Epidermal melanocyte (primary cell): Measurements from ENCODE around the gene GRIP1.
"Not testable (repeated sequence)": the region's sequence is repeated elsewhere in the genome, so short reads cannot be mapped to it uniquely, and the experiment has no call there.

Experiments
- DNase-seq: peaks from one replicate; pipeline ENCODE4 v3.0.0; 2011; ENCODE audit warnings: low spot score; ENCODE audit not compliant: insufficient read length

The GRIP1 gene

GRCh38 chr12:66341126-66341525 is 337.8 kb downstream of the GRIP1 start:
- DNase-seq, result no peak

- DNase-seq, result no peak
Observed at GRCh38 chr12:66340131-66340530, 338.7 kb downstream of the GRIP1 start.

- no peak for DNase-seq
Observed at GRCh38 chr12:66337381-66338010, 341.4 kb downstream of the GRIP1 start.

DNA sequence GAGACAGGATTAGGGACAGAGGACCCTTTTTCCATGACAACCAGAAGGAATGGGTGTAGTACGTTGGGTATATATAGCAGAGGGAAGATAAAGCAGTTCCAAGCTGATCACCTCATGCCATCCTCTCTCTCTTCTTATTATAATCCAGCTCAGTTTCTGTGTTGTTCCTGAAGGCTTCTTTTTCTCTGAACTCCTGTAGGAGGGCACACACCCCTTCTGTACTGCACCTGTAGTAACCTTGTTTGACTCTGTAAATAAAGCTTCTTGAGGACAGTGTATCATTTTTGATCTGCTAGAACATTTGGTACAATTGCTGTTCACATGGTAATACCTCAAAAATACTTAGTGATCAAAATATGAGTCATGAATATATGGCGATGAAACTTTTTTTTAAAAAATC is 343.1 kb downstream of the GRIP1 start:
- DNase-seq, result no peak

DNA sequence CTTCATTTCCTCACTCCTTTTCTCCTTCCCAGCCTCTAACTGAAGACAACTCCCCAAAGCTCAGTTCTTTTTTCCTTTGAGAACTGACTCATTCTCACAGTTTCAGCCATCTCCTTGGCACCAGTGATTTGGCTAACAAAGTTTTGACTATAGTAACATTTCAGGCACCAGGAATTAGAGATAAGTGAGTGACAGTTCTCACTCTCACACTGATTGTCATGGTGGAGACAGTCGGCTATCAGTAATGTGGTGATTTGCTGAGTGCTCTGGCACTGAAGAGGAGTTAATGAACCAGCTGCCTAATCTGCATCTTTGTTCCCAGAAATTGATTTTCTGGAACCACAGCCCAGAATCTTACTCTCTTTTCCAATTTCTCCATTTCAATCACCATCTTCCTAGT is 347.1 kb downstream of the GRIP1 start:
- no peak for DNase-seq

GRCh38 chr12:66331016-66331415 is 347.9 kb downstream of the GRIP1 start:
- DNase-seq, result no peak

DNA sequence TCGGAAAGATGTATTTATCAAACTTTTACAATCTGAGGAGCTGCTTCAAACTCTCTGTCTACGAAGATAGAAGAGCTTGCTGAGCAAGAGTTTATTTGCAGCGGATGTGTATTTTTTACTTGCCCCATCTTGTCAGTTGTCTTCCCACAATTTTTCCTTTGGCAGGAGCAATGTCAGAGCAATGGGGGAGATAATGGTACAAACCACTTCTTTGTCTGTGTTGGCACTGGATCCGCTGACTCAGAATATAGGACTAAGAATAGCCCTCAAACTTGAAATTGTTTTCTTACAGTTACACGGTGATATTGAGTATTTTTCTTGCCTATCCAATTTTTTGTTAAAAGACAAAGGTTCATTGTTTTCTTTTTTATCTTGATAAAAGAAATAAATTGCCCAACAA is 348.9 kb downstream of the GRIP1 start:
- DNase-seq, result no peak

DNA sequence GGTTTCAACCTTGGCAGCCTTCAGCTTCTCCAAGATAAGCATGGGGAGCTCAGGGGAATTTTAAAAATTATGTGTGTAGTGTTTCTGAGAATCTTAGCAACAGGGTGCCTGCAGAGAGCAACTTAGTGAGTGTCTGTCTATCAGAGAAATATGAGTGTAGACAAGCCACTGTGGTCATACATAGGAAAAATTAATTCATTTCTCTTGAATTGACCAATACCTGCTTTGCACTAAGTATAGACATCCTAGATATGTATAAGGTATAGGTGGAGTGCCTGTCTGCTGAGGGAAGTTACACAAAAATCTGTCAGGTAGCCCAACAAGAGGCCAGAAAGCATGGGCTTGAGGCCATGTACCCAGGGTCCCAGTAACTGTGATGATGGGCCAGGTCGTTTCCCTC is 355.9 kb downstream of the GRIP1 start:
- DNase-seq, result no peak

DNA sequence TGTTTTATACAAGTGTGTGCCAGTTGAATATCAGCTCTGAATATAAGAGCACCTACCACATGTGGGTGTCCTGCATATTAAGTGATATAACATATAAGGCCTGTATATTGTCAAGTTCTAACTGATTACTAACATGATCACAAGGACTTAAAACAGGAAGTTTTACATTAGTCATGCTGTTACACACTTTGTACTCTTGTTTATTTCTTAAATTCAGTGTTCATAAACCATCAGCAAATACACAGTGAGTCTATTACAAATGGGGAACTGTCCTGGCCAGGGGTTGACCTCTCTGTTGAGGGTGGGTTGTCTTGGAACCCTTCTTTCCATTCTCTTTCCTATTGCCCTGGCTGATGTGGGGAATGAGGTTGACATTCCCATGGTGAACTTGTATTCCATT is 357.4 kb downstream of the GRIP1 start:
- no peak for DNase-seq

GRCh38 chr12:66320996-66321395 is 357.9 kb downstream of the GRIP1 start:
- no peak for DNase-seq

- no peak for DNase-seq
Observed at GRCh38 chr12:66319266-66319954, 359.5 kb downstream of the GRIP1 start.

- DNase-seq, result no peak
Observed at GRCh38 chr12:66314278-66314677, 364.6 kb downstream of the GRIP1 start.

GRCh38 chr12:66312189-66312588 is 366.7 kb downstream of the GRIP1 start:
- DNase-seq, result no peak

DNA sequence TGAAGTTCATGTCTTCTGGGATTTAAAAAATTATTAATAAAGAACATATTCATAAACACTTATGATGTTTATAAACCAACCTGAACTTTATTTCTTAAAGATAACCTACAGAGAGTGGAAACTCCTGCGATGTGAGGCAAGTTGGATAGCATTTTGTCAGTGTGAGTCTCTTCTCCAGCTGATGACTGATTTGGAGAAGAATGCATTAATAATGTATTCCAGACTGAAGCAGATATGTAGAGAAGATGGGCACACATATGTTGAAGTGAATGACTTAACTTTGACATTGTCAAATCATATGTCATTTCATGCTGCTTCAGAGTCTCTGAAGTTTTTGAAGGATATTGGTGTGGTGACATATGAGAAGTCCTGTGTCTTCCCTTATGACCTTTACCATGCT is 369.3 kb downstream of the GRIP1 start:
- no peak for DNase-seq

- no peak for DNase-seq
Observed at GRCh38 chr12:66304296-66304900, 374.5 kb downstream of the GRIP1 start.

DNA sequence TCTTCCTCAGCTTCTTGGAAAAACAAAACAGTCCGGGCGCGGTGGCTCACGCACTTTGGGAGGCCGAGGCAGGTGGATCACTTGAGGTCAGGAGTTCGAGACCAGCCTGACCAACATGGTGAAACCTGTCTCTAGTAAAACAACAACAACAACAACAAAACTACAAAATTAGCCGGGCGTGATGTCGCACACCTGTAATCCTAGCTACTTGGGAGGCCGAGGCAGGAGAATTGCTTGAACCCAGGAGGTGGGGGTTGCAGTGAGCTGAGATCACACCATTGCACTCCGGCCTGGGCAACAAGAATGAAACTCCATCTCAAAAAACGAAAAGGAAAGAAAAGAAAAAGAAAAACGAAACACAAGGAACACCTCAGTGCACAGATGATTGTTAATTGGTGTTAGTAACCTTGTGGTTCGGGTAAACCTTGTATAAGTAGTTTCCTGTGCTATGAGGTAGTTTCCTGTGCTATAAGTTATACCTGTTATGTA is 375.5 kb downstream of the GRIP1 start:
- not testable (repeated sequence) for DNase-seq

DNA sequence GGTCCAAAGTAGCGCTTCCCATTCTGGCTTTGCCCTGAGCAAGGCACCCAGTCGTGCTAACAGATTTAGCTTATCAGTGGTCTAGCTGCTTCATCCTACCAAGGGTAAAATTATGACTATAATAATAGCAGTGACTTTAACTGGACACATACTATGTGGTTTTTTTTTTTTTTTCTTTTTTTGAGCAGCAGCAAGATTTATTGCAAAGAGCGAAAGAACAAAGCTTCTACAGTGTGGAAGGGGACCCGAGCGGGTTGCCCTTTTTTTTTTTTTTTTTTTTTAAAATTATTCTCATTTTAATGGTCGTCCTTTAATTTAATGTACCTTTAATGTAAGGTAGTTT is 376.1 kb downstream of the GRIP1 start:
- no peak for DNase-seq

GRCh38 chr12:66301944-66302826 is 376.7 kb downstream of the GRIP1 start, which contains the start of gene HELB:
Gene HELB (plus strand): TSS chr12:66302493. CDS start chr12:66302604, 111 bp downstream.
- peak; percentile 73 for DNase-seq

- DNase-seq, result no peak
Observed at GRCh38 chr12:66297923-66298322, 381.0 kb downstream of the GRIP1 start.
